ENCODE measurements around the gene PRKAG1. TPM values are rescaled to one million over a fixed set of nuclear protein-coding genes. Genes with fewer than 3 reads are reported as not detected.

The PRKAG1 gene
- total RNA-seq, 1 donor from 2014 or later: 75.6 TPM

DNA sequence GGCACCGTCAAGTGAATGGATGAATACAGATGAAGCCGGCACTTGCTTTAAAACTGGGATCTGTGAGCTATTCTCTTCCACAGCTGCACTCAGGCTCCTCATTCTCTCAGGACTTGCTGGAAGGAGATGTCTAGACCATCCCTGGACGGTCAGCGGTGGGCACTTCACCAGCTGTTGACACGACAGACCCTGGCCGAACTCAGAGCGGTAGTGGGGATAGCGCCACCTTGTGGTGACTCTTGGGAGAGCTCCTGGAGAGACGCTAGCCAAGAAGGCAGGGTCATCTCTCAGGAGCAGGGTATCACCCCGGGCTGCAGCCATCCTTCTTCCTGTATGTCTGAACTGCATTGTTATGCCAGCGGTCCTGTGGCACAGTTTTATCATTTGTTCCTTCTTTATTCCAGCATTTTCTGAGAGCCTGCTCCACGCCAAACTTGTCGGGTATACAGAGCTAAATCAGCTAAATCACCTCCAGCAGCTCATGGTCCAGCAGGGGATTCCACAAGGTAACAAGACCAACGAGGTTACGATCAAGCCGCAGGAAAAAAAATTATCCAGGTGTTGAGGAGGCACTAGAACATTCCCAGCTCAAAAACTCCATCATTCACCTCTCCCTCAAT lies 30.4 kb downstream of the PRKAG1 start:
- TF ChIP-seq CTCF (IDR thresholded peaks at IDR 0.05): peak; percentile 83
- H3K4me3 Mint-ChIP-seq (ENCODE audit: unreplicated experiment): no peak overlapping the region
- H3K4me1 Mint-ChIP-seq (ENCODE audit: unreplicated experiment): peaks cover 13% of the 10 kb centered on the region
- H3K36me3 Mint-ChIP-seq (ENCODE audit: unreplicated experiment): no peaks in the 10 kb centered on the region
- H3K9me3 Mint-ChIP-seq (ENCODE audit: unreplicated experiment): no peaks in the 10 kb centered on the region
- H3K27ac Mint-ChIP-seq (ENCODE audit: unreplicated experiment): no peak overlapping the region
- H3K27me3 Mint-ChIP-seq (ENCODE audit: unreplicated experiment): peaks cover 73% of the 10 kb centered on the region
- no peak for DNase-seq (ENCODE audit: extremely low spot score, unreplicated experiment)

- Mint-ChIP-seq H3K4me1 (ENCODE audit: unreplicated experiment) (peaks cover 16% of the 10 kb centered on the region), H3K9me3 (ENCODE audit: unreplicated experiment) (no peaks in the 10 kb centered on the region), H3K27me3 (ENCODE audit: unreplicated experiment) (peaks cover 80% of the 10 kb centered on the region), H3K27ac (ENCODE audit: unreplicated experiment) (no peak overlapping the region), H3K36me3 (ENCODE audit: unreplicated experiment) (no peaks in the 10 kb centered on the region), H3K4me3 (ENCODE audit: unreplicated experiment) (no peak overlapping the region)
- no peak for TF ChIP-seq CTCF (IDR thresholded peaks at IDR 0.05)
- DNase-seq (ENCODE audit: extremely low spot score, unreplicated experiment): no peak
Measured at GRCh38 chr12:48986720-48987291, 31.8 kb downstream of the PRKAG1 start.

- Mint-ChIP-seq H3K4me3 (ENCODE audit: unreplicated experiment) (no peak overlapping the region), H3K4me1 (ENCODE audit: unreplicated experiment) (peaks cover 22% of the 10 kb centered on the region), H3K9me3 (ENCODE audit: unreplicated experiment) (no peaks in the 10 kb centered on the region), H3K27me3 (ENCODE audit: unreplicated experiment) (peaks cover 87% of the 10 kb centered on the region), H3K27ac (ENCODE audit: unreplicated experiment) (no peak overlapping the region), H3K36me3 (ENCODE audit: unreplicated experiment) (peaks cover 1% of the 10 kb centered on the region)
- TF ChIP-seq CTCF (IDR thresholded peaks at IDR 0.05): no peak
- no peak for DNase-seq (ENCODE audit: extremely low spot score, unreplicated experiment)
Measured at GRCh38 chr12:48985901-48986300, 32.7 kb downstream of the PRKAG1 start.

GRCh38 chr12:48985475-48985897 lies 33.1 kb downstream of the PRKAG1 start:
- DNase-seq (ENCODE audit: extremely low spot score, unreplicated experiment): no peak
- Mint-ChIP-seq H3K4me1 (ENCODE audit: unreplicated experiment) (peaks cover 25% of the 10 kb centered on the region), H3K9me3 (ENCODE audit: unreplicated experiment) (no peaks in the 10 kb centered on the region), H3K27ac (ENCODE audit: unreplicated experiment) (no peak overlapping the region), H3K36me3 (ENCODE audit: unreplicated experiment) (peaks cover 1% of the 10 kb centered on the region), H3K4me3 (ENCODE audit: unreplicated experiment) (no peak overlapping the region), H3K27me3 (ENCODE audit: unreplicated experiment) (peaks cover 87% of the 10 kb centered on the region)
- TF ChIP-seq CTCF (IDR thresholded peaks at IDR 0.05): no peak

DNA sequence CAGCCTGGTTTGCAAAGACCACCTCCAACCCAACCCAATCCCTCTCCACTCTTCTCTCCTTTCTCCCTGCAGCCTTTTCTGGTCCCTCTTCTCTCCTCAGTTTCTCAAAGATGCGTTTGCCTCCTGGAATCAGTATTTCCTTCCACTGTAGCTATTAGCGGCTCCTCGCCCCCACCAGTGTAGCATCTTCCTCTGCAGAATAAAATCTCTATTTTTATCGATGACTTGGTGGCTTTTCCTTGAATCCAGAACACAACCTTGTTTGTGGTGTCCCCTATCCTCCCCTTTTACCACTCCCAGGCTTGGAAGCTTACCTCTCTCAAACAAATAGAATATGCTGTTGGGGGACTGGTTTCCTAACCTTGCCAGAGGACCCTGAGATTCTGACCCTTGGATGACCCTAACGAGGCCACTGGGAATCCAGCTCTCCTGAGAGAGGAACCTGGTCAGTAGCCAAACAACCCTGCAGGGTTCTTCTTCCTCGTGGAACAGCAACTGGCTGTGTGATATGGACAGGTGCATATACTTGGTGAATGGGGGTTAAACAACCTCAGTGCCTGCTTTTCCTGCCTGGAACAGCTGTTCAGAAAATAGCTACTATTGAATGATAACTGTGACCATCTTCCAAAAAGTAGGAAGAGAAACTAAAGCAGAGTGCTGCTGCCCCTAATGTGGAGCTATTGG lies 36.0 kb downstream of the PRKAG1 start:
- peaks cover 50% of the 10 kb centered on the region for H3K4me1 Mint-ChIP-seq (ENCODE audit: unreplicated experiment)
- peak overlapping the region; percentile 46 for H3K4me3 Mint-ChIP-seq (ENCODE audit: unreplicated experiment)
- peaks cover 1% of the 10 kb centered on the region for H3K36me3 Mint-ChIP-seq (ENCODE audit: unreplicated experiment)
- H3K9me3 Mint-ChIP-seq (ENCODE audit: unreplicated experiment): no peaks in the 10 kb centered on the region
- no peak overlapping the region for H3K27ac Mint-ChIP-seq (ENCODE audit: unreplicated experiment)
- DNase-seq (ENCODE audit: extremely low spot score, unreplicated experiment): no peak
- no peak for TF ChIP-seq CTCF (IDR thresholded peaks at IDR 0.05)
- peaks cover 90% of the 10 kb centered on the region for H3K27me3 Mint-ChIP-seq (ENCODE audit: unreplicated experiment)
